ENCODE results near the gene LSR.

- TF ChIP-seq POLR2A (IDR thresholded peaks at IDR 0.05) (no peak), CTCF (IDR thresholded peaks at IDR 0.05 in 4 of 5, conservative IDR thresholded peaks at IDR 0.05 in 1 of 5) (no peak)
Observed at GRCh38 chr19:35220315-35220921, 28.4 kb upstream of the LSR start.
